ENCODE measurements around the gene CAAP1. TPM values are rescaled to one million over a fixed set of nuclear protein-coding genes. Genes with fewer than 3 reads are reported as not detected.

Gene CAAP1
- total and polyA plus RNA-seq, 2 of the 13 experiments (the other 11 are each of a cell fraction or from before 2014, with no cell fraction given), result 10.9 to 40.2 TPM

DNA sequence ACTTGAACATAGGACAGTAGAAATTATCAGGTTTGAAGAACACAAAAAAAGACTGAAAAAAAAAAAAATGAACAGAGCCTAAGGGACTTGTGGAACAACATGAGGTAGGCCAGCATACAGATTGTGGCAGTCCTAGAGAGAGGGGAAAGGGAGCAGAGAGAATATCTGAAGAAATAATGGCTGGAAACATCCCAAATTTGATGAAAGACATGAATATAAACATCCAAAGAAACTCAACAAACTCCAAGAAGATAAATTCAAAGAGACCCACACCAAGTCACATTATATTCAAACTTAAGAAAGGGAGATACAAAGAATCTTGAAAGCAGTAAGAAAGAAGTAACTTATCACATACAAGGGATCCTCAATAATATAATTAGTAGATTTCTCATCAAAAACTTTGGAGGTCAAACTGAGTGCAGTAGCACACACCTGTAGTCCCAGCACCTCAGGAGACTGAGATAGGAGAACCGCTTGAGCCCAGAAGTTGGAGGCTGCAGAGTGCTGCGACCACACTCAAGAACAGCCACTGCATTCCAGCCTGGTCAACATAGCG lies 45.3 kb upstream of the CAAP1 start (continued):
- TF ChIP-seq, protein P1, sequence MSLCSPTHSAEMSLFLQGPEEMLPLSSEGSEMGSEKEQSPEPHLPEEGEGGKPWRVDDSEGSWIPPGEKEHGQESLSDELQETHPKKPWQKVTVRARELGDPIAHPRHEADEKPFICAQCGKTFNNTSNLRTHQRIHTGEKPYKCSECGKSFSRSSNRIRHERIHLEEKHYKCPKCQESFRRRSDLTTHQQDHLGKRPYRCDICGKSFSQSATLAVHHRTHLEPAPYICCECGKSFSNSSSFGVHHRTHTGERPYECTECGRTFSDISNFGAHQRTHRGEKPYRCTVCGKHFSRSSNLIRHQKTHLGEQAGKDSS (CRISPR knock-in tag; IDR thresholded peaks at IDR 0.05; ENCODE audit: borderline replicate concordance, low read depth), result no peak
- TF ChIP-seq, protein P2, sequence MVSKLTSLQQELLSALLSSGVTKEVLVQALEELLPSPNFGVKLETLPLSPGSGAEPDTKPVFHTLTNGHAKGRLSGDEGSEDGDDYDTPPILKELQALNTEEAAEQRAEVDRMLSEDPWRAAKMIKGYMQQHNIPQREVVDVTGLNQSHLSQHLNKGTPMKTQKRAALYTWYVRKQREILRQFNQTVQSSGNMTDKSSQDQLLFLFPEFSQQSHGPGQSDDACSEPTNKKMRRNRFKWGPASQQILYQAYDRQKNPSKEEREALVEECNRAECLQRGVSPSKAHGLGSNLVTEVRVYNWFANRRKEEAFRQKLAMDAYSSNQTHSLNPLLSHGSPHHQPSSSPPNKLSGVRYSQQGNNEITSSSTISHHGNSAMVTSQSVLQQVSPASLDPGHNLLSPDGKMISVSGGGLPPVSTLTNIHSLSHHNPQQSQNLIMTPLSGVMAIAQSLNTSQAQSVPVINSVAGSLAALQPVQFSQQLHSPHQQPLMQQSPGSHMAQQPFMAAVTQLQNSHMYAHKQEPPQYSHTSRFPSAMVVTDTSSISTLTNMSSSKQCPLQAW (CRISPR knock-in tag; IDR thresholded peaks at IDR 0.05), result no peak
- TF ChIP-seq, protein P3, sequence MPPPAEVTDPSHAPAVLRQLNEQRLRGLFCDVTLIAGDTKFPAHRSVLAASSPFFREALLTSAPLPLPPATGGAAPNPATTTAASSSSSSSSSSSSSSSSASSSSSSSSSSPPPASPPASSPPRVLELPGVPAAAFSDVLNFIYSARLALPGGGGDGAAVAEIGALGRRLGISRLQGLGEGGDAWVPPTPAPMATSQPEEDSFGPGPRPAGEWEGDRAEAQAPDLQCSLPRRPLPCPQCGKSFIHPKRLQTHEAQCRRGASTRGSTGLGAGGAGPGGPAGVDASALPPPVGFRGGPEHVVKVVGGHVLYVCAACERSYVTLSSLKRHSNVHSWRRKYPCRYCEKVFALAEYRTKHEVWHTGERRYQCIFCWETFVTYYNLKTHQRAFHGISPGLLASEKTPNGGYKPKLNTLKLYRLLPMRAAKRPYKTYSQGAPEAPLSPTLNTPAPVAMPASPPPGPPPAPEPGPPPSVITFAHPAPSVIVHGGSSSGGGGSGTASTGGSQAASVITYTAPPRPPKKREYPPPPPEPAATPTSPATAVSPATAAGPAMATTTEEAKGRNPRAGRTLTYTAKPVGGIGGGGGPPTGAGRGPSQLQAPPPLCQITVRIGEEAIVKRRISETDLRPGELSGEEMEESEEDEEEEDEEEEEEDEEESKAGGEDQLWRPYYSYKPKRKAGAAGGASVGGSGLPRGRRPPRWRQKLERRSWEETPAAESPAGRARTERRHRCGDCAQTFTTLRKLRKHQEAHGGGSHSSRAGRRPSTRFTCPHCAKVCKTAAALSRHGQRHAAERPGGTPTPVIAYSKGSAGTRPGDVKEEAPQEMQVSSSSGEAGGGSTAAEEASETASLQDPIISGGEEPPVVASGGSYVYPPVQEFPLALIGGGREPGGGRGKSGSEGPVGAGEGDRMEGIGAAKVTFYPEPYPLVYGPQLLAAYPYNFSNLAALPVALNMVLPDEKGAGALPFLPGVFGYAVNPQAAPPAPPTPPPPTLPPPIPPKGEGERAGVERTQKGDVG (CRISPR knock-in tag; IDR thresholded peaks at IDR 0.05; ENCODE audit: borderline replicate concordance), result no peak
- TF ChIP-seq ZNF841 (CRISPR knock-in tag; IDR thresholded peaks at IDR 0.05; ENCODE audit: borderline replicate concordance) (no peak), ZNF136 (CRISPR knock-in tag; IDR thresholded peaks at IDR 0.05; ENCODE audit: low read depth) (no peak), SKI (IDR thresholded peaks at IDR 0.05; ENCODE audit: partially characterized antibody) (no peak), ZNF446 (CRISPR knock-in tag; IDR thresholded peaks at IDR 0.05) (no peak), DMAP1 (CRISPR knock-in tag; IDR thresholded peaks at IDR 0.05) (no peak), POLR2G (IDR thresholded peaks at IDR 0.05; ENCODE audit: low read depth, low read length) (no peak), ZNF510 (CRISPR knock-in tag; IDR thresholded peaks at IDR 0.05; ENCODE audit: low read depth) (no peak)
